ENCODE measurements around the gene DPP6. TPM values are rescaled to one million over a fixed set of nuclear protein-coding genes. Genes with fewer than 3 reads are reported as not detected.

The DPP6 gene
- total and polyA plus RNA-seq, 9 of the 15 experiments (the other 6 are each of a cell fraction or from before 2014, with no cell fraction given): not detected

GRCh38 chr7:154699417-154699816, 647.2 kb downstream of the DPP6 start (continued):
- TF ChIP-seq STAT6 (CRISPR knock-in tag; IDR thresholded peaks at IDR 0.05): no peak
- no peak for TF ChIP-seq ZNF277 (CRISPR knock-in tag; IDR thresholded peaks at IDR 0.05; ENCODE audit: borderline replicate concordance)
- no peak for TF ChIP-seq ZNF780A (CRISPR knock-in tag; IDR thresholded peaks at IDR 0.05)
- TF ChIP-seq CBFA2T2 (conservative IDR thresholded peaks at IDR 0.05): peak; percentile 49
- no peak for TF ChIP-seq PHTF2 (CRISPR knock-in tag; IDR thresholded peaks at IDR 0.05)
- TF ChIP-seq TOE1 (IDR thresholded peaks at IDR 0.05; ENCODE audit: borderline replicate concordance): no peak
- no peak for TF ChIP-seq TOE1 (CRISPR knock-in tag; IDR thresholded peaks at IDR 0.05; ENCODE audit: borderline replicate concordance, low read depth)
- TF ChIP-seq ATF3 (IDR thresholded peaks at IDR 0.05): peak; percentile 37
- TF ChIP-seq ATF3 (CRISPR knock-in tag; conservative IDR thresholded peaks at IDR 0.05): no peak
- TF ChIP-seq ARID1B (IDR thresholded peaks at IDR 0.05): 0 out of 2 replicates have a peak, but pooled peaks have one; percentile 18
- no peak for TF ChIP-seq NCOA2 (IDR thresholded peaks at IDR 0.05; ENCODE audit: partially characterized antibody in 2 of 2)
- peak; percentile 76 for TF ChIP-seq EGR1 (conservative IDR thresholded peaks at IDR 0.05)
- no peak for TF ChIP-seq ESRRA (IDR thresholded peaks at IDR 0.05; ENCODE audit: borderline replicate concordance, low read depth)
- TF ChIP-seq ZNF583 (CRISPR knock-in tag; IDR thresholded peaks at IDR 0.05): no peak
- TF ChIP-seq RNF219 (CRISPR knock-in tag; IDR thresholded peaks at IDR 0.05): no peak
- no peak for TF ChIP-seq CCNT2 (IDR thresholded peaks at IDR 0.05; ENCODE audit: borderline replicate concordance, extremely low read depth, insufficient read length, low read depth, low read length)
- no peak for TF ChIP-seq ZC3H8 (IDR thresholded peaks at IDR 0.05)
- no peak for TF ChIP-seq ZNF174 (CRISPR knock-in tag; IDR thresholded peaks at IDR 0.05)
- TF ChIP-seq FOSL1 (tag; conservative IDR thresholded peaks at IDR 0.05): peak; percentile 67
